Subcutaneous preadipocyte (primary cell): ENCODE data around the gene SLC35B2. TPM values are rescaled to one million over a fixed set of nuclear protein-coding genes. Genes with fewer than 3 reads are reported as not detected.

Experiments used
- small RNA-seq: library from RNA; depleted of rRNA; stranded (forward); fragments of <200 nt; gene quantifications from one replicate; pipeline ENCODE3, GENCODE V24; 2012
- total RNA-seq: library from RNA; depleted of rRNA; stranded (reverse); fragments of >200 nt; gene quantifications from 2 replicates; pipeline ENCODE4 v1.2.3, GENCODE V29; 2012

Gene SLC35B2, protein sequence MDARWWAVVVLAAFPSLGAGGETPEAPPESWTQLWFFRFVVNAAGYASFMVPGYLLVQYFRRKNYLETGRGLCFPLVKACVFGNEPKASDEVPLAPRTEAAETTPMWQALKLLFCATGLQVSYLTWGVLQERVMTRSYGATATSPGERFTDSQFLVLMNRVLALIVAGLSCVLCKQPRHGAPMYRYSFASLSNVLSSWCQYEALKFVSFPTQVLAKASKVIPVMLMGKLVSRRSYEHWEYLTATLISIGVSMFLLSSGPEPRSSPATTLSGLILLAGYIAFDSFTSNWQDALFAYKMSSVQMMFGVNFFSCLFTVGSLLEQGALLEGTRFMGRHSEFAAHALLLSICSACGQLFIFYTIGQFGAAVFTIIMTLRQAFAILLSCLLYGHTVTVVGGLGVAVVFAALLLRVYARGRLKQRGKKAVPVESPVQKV
- total RNA-seq: 65.8 and 75.7 TPM in 2 replicates

DNA sequence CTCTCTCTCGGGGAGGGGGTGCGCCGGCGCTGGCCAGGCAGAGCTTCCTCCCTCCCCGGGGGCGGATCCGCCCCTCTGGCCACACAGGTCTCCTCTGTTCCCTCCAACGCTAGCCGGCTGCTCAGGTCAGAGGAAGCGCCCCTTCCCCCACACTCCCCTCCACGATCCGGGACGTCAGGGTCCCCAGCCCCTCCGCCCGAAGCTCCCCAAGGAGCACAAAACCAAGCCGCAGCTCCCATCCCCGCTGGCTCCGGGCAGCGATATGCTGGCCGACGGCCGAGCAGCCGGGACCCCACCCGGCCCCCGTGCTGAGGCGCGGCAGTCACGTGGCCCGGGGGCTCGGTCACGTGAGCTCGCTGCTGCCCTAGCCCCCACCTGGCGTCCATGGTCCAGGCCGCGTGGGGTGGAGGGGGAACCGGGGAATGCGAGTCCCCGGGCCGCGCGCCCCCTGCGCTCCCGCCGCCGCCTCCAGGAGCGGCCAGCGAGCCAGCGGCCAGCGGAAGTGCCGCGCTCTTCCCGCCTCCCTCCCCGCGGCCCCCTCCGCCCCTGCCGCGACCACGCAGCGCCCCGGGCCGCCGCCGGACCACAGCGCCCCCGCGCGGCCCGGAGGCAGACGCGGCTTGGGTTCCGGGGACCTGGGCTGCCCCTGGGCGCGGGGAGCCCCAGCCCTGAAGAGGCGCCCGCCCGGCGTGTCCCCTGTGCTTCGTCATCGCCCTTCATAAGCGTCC lies at the start of gene SLC35B2:
Gene SLC35B2 (minus strand): TSS at position 504 of the 728 bp plus-strand sequence. CDS start 118 bp downstream, at position 386.

DNA sequence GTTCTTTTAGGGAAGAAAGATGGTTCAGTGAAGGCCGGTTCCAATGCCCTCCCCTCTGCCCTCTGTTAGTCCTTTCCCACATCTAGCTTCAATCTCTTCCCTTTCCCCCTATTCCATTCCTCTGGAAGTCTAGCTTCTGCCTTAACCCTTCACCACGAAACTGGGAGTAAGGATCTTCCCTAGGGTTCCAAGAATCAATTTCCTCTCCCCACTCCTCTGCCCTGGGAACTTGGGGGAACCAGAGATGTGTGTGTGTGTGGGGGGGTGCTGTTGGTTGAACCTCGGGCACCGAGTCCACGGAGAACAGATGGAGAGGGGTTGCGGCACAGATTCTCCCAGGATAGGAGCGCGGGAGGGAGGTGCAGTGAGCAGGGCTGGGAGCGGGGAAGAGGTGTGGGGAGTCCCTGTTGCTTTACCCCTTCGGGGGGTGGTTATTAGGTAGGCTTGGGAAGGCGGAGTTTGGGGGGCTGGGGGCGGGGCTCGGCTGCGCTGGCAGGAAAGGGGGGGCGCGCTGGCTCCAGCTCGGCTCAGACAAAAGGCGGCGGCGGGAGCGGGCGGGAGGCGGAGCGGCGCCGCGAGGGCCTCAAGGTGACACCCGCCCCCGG lies 12.7 kb upstream of the SLC35B2 start, which contains the start of gene TMEM151B:
Gene TMEM151B (plus strand): TSS at position 530 of the 605 bp plus-strand sequence. CDS start 293 bp downstream, outside the sequence.

DNA sequence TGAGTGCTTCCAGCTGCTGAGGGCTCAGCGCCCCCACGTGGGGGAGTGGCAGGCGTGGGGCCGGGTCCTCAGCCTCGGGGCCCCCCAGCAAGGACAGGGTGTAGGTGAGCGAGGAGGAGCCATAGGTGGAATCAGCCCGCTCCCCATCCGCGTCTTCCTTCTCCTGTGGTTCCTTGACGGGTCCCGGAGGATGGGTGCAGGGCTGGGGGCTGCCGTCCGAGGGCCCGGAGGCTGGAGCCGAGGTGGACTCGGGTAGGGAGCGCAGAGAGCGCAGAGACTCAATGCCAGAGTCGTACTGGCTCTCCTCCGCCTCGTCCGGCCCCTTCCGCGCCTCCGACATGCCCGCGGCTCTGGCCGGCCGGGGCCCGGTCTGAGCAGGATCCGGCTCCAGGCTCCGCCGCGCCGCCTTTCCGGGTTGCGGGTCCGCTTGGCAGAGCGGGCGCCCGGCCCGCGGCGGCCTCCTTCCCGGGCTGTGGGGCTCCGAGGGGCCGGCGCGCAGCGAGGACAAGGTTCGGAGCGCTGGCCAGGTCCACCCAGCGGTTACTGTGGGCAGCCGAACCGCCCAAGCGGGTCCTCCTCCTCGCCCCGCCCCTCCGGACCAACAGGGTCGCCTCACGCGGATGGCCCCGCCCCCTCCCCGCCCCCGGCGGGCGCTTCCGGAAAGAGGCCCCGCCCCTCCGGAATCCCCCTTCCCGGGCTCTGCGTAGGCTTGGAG lies 7.8 kb upstream of the SLC35B2 start, which contains the start of gene NFKBIE:
Gene NFKBIE (minus strand): TSS at position 545 of the 715 bp plus-strand sequence. CDS start 205 bp downstream, at position 340.

DNA sequence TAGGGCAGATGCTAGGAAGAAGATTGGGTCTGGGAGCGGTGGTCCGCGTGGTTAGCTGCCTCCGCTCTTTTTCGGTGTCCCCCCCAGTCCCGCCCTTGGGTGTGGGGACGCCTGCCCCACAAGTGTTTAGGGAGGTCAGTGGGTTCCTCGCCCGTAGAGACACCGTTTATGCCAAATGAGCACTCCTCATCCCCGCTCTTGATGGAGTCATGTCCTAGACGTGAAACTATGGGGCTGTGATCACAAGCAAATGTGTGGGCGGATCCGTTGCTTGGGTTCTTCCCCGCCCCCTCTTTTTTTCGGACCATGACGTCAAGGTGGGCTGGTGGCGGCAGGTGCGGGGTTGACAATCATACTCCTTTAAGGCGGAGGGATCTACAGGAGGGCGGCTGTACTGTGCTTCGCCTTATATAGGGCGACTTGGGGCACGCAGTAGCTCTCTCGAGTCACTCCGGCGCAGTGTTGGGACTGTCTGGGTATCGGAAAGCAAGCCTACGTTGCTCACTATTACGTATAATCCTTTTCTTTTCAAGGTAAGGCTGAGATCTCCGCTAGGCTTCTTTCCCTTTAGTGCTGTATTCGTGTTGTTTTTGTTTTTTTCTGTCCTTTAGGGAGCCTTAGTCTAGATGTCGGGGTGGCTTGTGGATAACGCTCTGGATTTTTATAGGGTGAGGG lies 10.5 kb downstream of the SLC35B2 start, which contains the start of gene HSP90AB1:
Gene HSP90AB1 (plus strand): TSS at position 439 of the 675 bp plus-strand sequence. CDS start 1,529 bp downstream, outside the sequence.

DNA sequence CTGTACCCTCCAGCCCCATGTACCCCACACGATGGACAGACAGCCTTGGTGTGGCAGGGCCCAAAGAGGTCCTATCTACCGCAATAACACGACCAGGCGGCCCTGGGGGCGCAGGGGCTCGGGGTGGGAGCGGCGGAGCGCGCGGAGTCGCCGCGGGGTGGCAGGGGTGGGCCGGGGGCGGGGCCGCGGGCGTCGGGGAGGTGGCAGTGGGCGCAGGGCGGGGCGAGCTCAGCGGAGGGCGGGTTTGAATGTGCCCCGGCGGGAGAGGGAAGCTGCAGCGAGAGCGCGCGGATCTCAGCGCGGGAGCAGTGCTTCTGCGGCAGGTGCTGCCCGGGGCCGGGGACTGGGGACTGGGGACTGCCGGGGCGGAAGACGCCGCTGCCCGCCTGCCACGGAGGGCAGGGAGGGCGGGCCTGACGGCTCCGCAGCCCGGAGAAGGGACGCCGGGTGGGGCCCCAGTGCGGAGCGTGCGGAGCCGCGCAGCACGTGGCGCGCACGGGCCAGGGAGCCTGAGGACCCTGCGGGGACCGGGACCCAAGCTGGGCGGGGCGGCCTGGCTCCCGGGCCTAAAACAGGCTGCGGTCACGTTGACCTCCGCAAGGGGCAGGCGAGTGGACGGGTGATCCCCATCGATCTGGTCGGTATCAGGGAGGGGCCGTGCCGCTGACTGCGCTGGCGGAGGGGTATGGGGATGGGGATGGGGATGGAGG lies 33.9 kb downstream of the SLC35B2 start, which contains the start of gene SLC29A1:
Gene SLC29A1 (plus strand): TSS at position 277 of the 710 bp plus-strand sequence. CDS start 3,719 bp downstream, outside the sequence.

DNA sequence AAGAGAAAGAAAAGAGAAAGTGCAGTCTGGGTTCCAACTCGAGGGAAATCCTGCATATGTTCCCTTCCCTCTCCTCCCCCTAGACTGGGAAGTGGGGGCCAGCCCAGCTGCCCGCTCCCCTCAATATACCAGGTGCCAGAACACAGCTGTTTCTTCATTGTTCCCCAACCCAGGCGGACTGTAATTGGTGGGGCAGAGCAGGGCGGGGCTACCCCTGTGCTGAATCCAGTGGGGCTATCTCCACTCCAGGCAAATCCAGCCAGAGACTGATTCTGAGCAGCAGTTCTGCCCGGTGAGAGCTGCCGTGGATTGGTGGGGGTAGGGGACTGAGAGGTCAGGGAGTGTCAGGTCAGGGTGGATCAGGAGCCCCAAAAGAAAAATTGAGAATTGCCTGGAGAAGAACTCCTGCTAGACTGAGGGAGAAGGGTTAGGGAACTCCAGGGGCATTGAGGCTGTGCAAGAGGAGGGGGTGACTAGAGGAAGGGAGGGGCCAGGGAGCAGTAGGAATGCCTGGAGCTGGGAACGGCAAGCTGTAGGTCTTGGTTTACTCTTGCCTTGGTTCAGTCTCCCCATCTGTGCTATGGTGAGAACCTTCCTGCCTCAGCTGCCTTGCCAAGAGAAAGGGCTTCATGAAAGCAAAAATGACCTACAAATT lies 40.5 kb downstream of the SLC35B2 start, which contains the start of gene MYMX:
Gene MYMX (plus strand): TSS at position 250 of the 655 bp plus-strand sequence. CDS start 546 bp downstream, outside the sequence.

Small RNA genes lying within 50 kb of the gene (small RNA-seq; reads per million reads assigned to genes)
- gene RN7SL811P: not detected

Other genes starting within 250 kb of the SLC35B2 start
- gene MRPL14, start 130.1 kb downstream of the SLC35B2 start, total RNA-seq: 42.8 and 48.1 TPM in 2 replicates
- gene TMEM63B, start 130.0 kb downstream of the SLC35B2 start, total RNA-seq: 22.8 and 24.4 TPM in 2 replicates
- gene CAPN11, start 98.7 kb downstream of the SLC35B2 start, total RNA-seq: not detected in 2 replicates
- not detected in 2 replicates for gene MYMX, start 40.6 kb downstream of the SLC35B2 start, total RNA-seq
- 9.6 and 14.9 TPM in 2 replicates for gene SLC29A1, start 33.9 kb downstream of the SLC35B2 start, total RNA-seq
- 804 and 919 TPM in 2 replicates for gene HSP90AB1, start 10.4 kb downstream of the SLC35B2 start, total RNA-seq
- gene NFKBIE, start 8.0 kb upstream of the SLC35B2 start, total RNA-seq: 4.4 and 4.7 TPM in 2 replicates
- gene TMEM151B, start 12.9 kb upstream of the SLC35B2 start, total RNA-seq: not detected in 2 replicates
- gene AARS2, start 55.8 kb upstream of the SLC35B2 start, total RNA-seq: 9.2 and 16.6 TPM in 2 replicates
- gene SPATS1, start 85.1 kb upstream of the SLC35B2 start, total RNA-seq: not detected in 2 replicates
- gene CDC5L, start 130.2 kb upstream of the SLC35B2 start, total RNA-seq: 18.7 and 25.2 TPM in 2 replicates